T-helper 17 cell (primary cell): Measurements from ENCODE around the gene VPS13A. TPM values are rescaled to one million over a fixed set of nuclear protein-coding genes. Genes with fewer than 3 reads are reported as not detected.

Experiments
- ATAC-seq: fragments of 150-1000 bp; cut with Tn5 transposase; 2 replicates; pipeline ENCODE4 v1.10.0; 2021; ENCODE audit warnings: mild to moderate bottlenecking, moderate library complexity
- DNase-seq, 3 donors: peaks; one replicate each; pipeline versions ENCODE4 v3.0.0 to v3.0.0-alpha.2; 2020 to 2021
- H3K9me3 ChIP-seq: one replicate; pipeline ENCODE4 v1.7.0; 2013; ENCODE audit warnings: low read length, mild to moderate bottlenecking; ENCODE audit not compliant: control insufficient read depth, poor library complexity, severe bottlenecking
- H3K27ac Mint-ChIP-seq: one replicate; pipeline ENCODE4 v1.8.0; 2022; ENCODE audit warnings: mild to moderate bottlenecking, moderate library complexity, mixed read lengths
- H3K27me3 Mint-ChIP-seq: one replicate; pipeline ENCODE4 v1.8.0; 2022; ENCODE audit warnings: mixed read lengths
- H3K36me3 Mint-ChIP-seq: one replicate; pipeline ENCODE4 v1.8.0; 2022; ENCODE audit warnings: low read depth, mixed read lengths
- H3K4me1 Mint-ChIP-seq: one replicate; pipeline ENCODE4 v1.8.0; 2022; ENCODE audit warnings: mild to moderate bottlenecking, mixed read lengths
- H3K4me3 Mint-ChIP-seq: one replicate; pipeline ENCODE4 v1.8.0; 2022; ENCODE audit warnings: mild to moderate bottlenecking, moderate library complexity, mixed read lengths
- total RNA-seq, 4 donors: library from RNA in 2 of 4; stranded (reverse) in 2 of 4; gene quantifications; one replicate each; pipeline ENCODE4 v1.2.3 and lab custom pipeline; 2022 to 2026

Gene VPS13A
- total RNA-seq, 2 donors from 2014 or later: 43.8 to 61.9 TPM

- ATAC-seq: no peak
- Mint-ChIP-seq H3K4me3 (no peak overlapping the region), H3K27ac (no peak overlapping the region), H3K27me3 (peaks cover 11% of the 10 kb centered on the region), H3K4me1 (no peaks in the 10 kb centered on the region), H3K36me3 (peaks cover 2% of the 10 kb centered on the region)
- DNase-seq: no peak
- H3K9me3 ChIP-seq: no peaks in the 10 kb centered on the region
These were observed 292.3 kb downstream of the VPS13A start for GRCh38 chr9:77469515-77470231.

Other genes starting within 250 kb of the VPS13A start
- not detected for gene FOXB2, start 157.9 kb upstream of the VPS13A start, total RNA-seq